SHP77 treated with DMSO at 0.1 percent for 48 hours (cell line): ENCODE measurements around the gene FAH.
"Not testable (repeated sequence)": the region's sequence is repeated elsewhere in the genome, so short reads cannot be mapped to it uniquely, and the experiment has no call there.

ENCODE experiments used
- DNase-seq: peaks from one replicate; lab custom pipeline; 2025; lab: John Stamatoyannopoulos, UW

Gene FAH

DNA sequence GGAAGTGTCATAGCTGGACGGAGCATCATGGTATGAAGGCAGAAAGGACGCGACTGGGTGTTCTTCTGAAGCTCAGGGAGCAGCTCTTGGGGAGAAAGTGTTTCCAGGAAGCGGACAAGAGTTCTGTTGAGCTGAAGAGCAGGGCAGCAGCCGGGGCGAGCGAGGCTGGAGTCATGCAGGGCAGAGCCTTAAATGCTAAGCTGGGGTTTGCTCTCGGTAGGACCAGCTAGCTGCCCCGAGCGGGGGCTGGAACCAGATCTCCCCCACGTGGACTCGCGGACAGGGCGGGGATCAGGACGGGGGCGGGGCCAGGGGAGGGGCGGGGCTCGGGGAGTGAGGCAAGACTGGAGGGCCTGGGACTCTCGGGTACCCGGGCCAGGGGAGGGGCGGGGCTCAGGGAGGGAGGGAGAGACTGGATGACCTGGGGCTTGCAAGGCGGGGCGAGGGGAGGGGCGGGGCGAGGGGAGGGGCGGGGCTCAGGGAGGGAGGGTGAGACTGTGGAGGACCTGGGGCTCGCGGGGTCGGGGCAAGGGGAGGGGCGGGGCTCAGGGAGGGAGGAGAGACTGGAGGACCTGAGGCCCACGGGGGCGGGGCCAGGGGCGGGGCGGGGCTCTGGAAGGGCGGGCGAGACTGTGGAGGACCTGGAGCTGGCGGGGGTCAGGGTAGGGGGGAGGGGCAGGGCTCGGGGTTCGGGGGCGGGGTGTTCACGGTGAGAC lies 461 bp upstream of the FAH start:
- peak; percentile 67 for DNase-seq

- no peak for DNase-seq
These were observed 1.1 kb downstream of the FAH start for GRCh38 chr15:80153900-80154299.

GRCh38 chr15:80154336-80154735 lies 1.5 kb downstream of the FAH start:
- no peak for DNase-seq

DNA sequence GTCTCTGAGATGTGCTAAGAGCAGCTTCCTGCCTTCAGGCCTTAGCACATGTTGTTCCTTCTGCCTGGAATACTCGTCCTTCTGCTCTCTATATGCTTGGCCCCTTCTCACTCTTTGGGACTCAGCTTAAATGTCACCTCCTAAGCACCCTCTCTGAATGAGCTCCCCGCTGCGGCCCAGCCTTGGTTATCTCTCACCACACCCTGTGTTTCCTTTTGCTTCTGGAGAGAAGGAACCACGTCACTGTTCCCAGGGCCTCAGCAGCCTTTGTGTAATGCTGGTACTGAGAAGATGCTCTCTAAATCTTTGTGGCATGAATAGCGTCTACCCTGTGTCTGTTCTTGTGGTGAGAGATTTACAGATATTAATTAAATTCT lies 2.2 kb downstream of the FAH start:
- DNase-seq = no peak

DNA sequence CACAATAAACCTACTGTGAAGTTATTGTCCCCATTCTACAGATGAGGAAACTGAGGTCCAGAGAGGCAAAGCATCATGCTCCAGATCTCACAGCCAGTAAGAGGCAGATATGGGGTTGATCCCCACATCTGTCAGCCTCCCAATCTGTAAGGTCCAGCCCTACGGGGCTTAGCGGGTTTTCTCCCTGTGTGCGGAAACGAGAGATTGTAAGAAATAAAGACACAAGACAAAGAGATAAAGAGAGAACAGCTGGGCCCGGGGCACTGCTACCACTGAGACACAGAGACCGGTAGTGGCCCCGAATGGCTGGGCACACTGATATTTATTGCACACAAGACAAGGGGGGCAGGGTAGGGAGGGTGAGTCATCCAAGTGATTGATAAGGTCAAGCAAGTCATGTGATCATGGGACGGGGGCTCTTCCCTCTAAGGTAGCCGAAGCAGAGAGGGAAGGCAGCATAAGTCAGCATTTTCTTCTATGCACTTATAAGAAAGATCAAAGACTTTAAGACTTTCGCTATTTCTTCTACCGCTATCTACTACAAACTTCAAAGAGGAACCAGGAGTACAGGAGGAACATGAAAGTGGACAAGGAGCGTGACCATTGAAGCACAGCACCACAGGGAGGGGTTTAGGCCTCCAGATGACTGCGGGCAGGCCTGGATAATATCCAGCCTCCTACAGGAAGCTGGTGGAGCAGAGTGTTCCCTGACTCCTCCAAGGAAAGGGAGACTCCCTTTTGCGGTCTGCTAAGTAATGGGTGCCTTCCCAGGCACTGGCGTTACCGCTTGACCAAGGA lies 2.8 kb downstream of the FAH start:
- DNase-seq = not testable (repeated sequence)

GRCh38 chr15:80156176-80156720 lies 3.4 kb downstream of the FAH start:
- DNase-seq = no peak

- DNase-seq = no peak
These were observed 4.4 kb downstream of the FAH start for GRCh38 chr15:80157215-80157614.

DNA sequence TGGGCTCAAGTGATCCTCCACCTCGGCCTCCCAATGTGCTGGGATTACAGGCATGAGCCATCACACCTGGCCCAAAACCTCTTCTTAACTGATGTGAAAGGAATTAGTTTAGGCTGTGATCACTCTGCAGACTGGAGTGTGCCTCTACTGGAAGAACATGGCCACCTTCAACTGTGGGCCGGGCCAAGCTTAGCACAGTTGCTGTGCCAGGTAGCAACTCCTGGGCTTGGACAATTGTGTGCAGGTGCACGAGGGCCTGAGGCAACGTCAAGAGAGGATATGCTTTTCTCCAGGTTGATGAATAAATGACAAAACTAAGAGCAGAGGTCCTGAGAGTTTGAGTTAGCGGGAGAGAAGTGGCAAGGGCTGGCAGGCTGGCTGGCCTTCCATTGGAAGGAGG lies 6.5 kb downstream of the FAH start:
- DNase-seq = no peak

- no peak for DNase-seq
These were observed 7.2 kb downstream of the FAH start for GRCh38 chr15:80159811-80160569.

- DNase-seq = no peak
These were observed 7.9 kb downstream of the FAH start for GRCh38 chr15:80160570-80161156.

DNA sequence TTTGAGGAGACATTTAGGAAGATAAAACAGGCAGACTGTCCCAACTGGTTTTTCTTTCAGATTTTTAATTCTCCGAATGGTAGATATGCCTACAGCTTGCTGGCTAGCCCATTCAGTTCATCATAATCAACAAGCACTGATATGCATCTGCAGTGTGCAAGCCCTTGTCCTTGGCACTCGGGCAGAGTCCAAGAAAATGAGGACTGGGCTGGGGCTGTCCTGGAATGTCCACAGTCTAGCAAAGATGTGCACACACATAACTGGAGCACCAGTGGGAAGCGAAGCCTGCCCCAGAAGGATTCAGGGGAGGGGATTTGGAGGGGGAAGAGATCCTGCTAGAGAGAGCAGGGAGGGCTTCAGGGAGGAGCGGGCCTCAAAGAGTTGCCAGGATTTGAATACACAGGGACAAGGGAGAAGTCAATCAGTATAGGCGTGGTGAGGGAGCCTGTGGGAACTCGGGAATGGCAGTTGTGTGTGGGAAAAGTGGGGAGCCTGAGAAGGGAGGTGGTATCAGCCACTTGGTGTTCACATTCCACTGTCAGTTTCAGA lies 8.7 kb downstream of the FAH start:
- no peak for DNase-seq

DNA sequence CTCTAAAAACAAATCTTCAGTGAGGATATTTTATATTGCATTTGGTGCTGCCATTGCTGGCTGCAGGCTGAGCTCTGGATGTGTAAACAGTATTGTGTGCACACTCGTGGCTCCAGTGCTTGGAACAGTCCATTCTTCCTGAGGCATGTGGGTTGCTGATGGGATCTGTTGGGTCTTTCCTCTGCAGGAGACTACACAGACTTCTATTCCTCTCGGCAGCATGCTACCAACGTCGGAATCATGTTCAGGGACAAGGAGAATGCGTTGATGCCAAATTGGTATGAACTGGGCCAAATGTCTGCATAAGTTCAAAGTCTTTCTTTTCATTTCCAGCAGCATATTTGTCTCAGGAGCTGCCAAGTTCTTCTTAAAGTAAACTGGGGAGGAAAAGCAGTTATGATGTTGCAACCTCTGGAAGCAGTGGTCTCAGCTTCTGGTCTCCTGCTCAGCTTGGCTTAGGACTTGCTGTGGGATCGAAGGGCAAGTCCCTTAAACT lies 9.3 kb downstream of the FAH start:
- no peak for DNase-seq

- DNase-seq = no peak
These were observed 10.4 kb downstream of the FAH start for GRCh38 chr15:80163217-80163616.

DNA sequence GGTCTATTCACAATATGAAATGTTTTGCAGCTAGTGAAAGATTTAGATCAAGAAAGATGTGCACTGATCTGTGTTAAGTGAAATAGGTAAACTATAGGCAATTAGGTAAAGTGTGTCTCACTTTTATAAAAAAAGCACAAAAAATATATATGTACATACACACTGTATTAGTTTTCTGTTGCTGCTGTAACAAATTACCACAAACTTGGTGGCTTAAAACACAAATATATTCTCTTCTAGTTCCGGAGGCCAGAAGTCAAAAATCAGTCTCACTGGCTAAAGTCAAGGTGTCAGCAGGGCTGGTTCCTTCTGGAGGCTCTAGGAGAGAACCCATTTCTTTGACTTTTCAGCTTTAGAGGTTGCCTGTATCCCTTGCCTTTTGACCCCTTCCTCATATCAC lies 11.1 kb downstream of the FAH start:
- no peak for DNase-seq

- no peak for DNase-seq
These were observed 15.1 kb downstream of the FAH start for GRCh38 chr15:80167936-80168335.

- DNase-seq = no peak
These were observed 15.6 kb downstream of the FAH start for GRCh38 chr15:80168421-80168820.

DNA sequence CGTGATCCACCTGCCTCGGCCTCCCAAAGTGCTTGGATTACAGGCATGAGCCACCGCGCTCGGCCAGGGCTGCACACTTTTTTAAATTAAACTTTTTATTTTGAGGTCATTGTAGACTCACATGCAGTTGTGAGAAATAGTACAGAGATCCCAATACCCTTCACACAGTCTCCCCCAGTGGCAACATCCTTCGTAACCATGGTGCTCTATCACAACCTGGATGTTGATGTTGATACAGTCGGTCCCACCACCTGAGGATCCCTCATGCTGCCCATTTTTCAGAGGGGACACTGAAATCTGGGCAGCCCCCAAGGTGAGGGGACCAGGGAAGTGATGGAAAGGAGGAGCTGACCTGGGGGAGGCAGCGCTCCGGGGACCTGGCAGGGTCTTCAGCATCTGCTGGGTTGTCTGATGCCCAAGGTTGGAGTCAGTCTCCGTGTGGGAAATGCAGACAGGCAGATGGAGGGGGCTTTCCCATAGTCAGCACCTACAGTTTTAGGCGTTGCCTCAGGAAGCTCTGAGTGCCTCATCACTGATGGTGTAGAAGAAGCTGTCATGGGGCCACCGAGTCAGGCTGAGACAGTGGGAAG lies 17.1 kb downstream of the FAH start:
- no peak for DNase-seq

DNA sequence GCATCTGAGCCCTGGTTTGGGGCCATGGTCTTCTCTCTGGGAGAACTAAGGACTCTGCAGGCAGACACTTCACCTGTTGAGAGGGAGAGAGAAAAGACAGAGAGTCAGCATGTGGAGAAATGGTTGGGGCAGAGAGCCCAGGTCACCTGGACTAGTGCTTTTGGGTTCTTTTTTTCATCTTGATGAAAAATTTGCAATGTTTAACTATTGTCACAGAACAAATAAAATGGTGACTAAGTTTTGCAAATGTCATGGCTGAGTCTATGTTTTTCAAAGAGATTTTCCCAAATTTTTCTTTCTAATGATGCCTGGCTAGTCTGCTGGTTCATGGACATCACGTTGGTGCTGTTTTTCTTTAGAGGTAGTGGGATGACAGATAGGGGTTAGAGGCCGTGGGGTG lies 17.8 kb downstream of the FAH start:
- DNase-seq = no peak

- no peak for DNase-seq
These were observed 19.0 kb downstream of the FAH start for GRCh38 chr15:80171787-80172186.

GRCh38 chr15:80172401-80172800 lies 19.6 kb downstream of the FAH start:
- DNase-seq = no peak

- DNase-seq = peak; percentile 33
These were observed 20.4 kb downstream of the FAH start for GRCh38 chr15:80173022-80173759.
